CD8-positive, alpha-beta memory T cell (primary cell): Measurements from ENCODE around the gene IFI44. TPM values are rescaled to one million over a fixed set of nuclear protein-coding genes. Genes with fewer than 3 reads are reported as not detected.

ENCODE experiments used
- CTCF ChIA-PET: fragments of 350-600 bp; sonication (Branson Sonifier 250); formaldehyde crosslinking; loops from one replicate; lab custom pipeline; 2021; ENCODE audit warnings: antibody characterized with exemption; lab: Charles Lee
- POLR2A ChIA-PET: fragments of 350-600 bp; sonication (Branson Sonifier 250); formaldehyde crosslinking; loops from one replicate; lab custom pipeline; 2021; ENCODE audit warnings: antibody characterized with exemption; lab: Charles Lee
- DNase-seq, 5 donors: peaks; one replicate each; pipeline versions ENCODE4 v3.0.0 to v3.0.0-alpha.2; 2020 to 2022; ENCODE audit warnings: mixed read lengths in 1 of 5
- H3K27ac ChIP-seq: one replicate; pipeline ENCODE4 v1.7.0; 2013; ENCODE audit warnings: low read depth, mild to moderate bottlenecking, low read length, moderate library complexity
- H3K27me3 ChIP-seq: 2 replicates; pipeline ENCODE4 v1.7.0; 2013; ENCODE audit warnings: low read length, mild to moderate bottlenecking; ENCODE audit not compliant: insufficient read depth, poor library complexity, severe bottlenecking
- H3K36me3 ChIP-seq: 2 replicates; pipeline ENCODE4 v1.7.0; 2013; ENCODE audit warnings: mild to moderate bottlenecking, low read length, moderate library complexity; ENCODE audit not compliant: insufficient read depth
- H3K4me1 ChIP-seq: 2 replicates; pipeline ENCODE4 v1.7.0; 2013; ENCODE audit warnings: mild to moderate bottlenecking, low read length, moderate library complexity; ENCODE audit not compliant: insufficient read depth
- H3K4me3 ChIP-seq: 2 replicates; pipeline ENCODE4 v1.7.0; 2013; ENCODE audit warnings: mild to moderate bottlenecking, low read length
- H3K9me3 ChIP-seq: 2 replicates; pipeline ENCODE4 v1.7.0; 2013; ENCODE audit warnings: mild to moderate bottlenecking, low read length
- H3K27ac Mint-ChIP-seq, 8 donors: one replicate each; pipeline ENCODE4 v1.8.0; 2020 to 2021; ENCODE audit warnings: mixed read lengths in 8 of 8, mild to moderate bottlenecking in 6 of 8, inconsistent platforms in 3 of 8, moderate library complexity in 3 of 8
- H3K27me3 Mint-ChIP-seq, 2 donors: one replicate each; pipeline ENCODE4 v1.8.0; 2020 to 2021; ENCODE audit warnings: mixed read lengths in 2 of 2, mild to moderate bottlenecking in 1 of 2, moderate library complexity in 1 of 2
- H3K36me3 Mint-ChIP-seq, 3 donors: one replicate each; pipeline ENCODE4 v1.8.0; 2020 to 2021; ENCODE audit warnings: mixed read lengths in 3 of 3, inconsistent platforms in 1 of 3, mild to moderate bottlenecking in 1 of 3
- H3K4me1 Mint-ChIP-seq, 3 donors: one replicate each; pipeline ENCODE4 v1.8.0; 2020 to 2021; ENCODE audit warnings: mixed read lengths in 3 of 3, inconsistent platforms in 1 of 3, mild to moderate bottlenecking in 1 of 3
- H3K4me3 Mint-ChIP-seq, 7 donors: one replicate each; pipeline ENCODE4 v1.8.0; 2020 to 2021; ENCODE audit warnings: mixed read lengths in 7 of 7, mild to moderate bottlenecking in 6 of 7, moderate library complexity in 4 of 7, inconsistent platforms in 2 of 7
- H3K9me3 Mint-ChIP-seq, 5 donors: one replicate each; pipeline ENCODE4 v1.8.0; 2020 to 2022; ENCODE audit warnings: mixed read lengths in 5 of 5, mild to moderate bottlenecking in 3 of 5, moderate library complexity in 2 of 5, inconsistent platforms in 1 of 5
- polyA plus RNA-seq: library from polyadenylated mRNA; unstranded; fragments of 300-500 nt; fragmentation: Illumina TruSeq; gene quantifications from one replicate; pipeline ENCODE4 v1.2.3, GENCODE V29; 2021
- total RNA-seq, 2 experiments: library from RNA; stranded (reverse); gene quantifications; one replicate each; pipeline ENCODE4 v1.2.3, GENCODE V29; 2021

The IFI44 gene
- total and polyA plus RNA-seq, 3 experiments from 2014 or later, result 6.6 to 29.8 (median 7.6) TPM

DNA sequence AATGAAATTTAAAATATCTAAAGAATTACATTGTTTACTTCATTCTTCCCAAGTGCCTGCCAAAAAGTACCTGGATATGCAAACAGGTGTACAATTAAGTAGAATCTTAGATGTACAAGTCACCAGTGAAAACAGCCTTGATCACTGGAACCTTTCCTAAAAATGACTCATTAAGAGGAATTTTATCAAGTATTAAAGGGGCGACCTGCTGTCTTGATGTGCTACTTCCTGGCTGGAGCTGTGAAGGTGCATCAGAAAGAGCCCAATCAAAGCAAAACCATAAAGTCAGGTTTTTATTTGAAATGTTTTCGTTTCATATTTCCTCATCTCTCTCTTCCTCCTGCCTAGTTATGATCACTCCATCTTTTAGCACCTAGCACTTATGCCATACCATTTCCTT is 33.4 kb downstream of the IFI44 start:
- Histone ChIP-seq H3K9me3 (no peaks in the 10 kb centered on the region), H3K27ac (no peak overlapping the region), H3K27me3 (no peaks in the 10 kb centered on the region), H3K4me1 (no peaks in the 10 kb centered on the region), H3K36me3 (no peaks in the 10 kb centered on the region), H3K4me3 (no peak overlapping the region)
- H3K4me1 Mint-ChIP-seq, result peaks cover 0 to 2% (median 0%) of the 10 kb centered on the region in 3 donors
- CTCF ChIA-PET, result interaction anchor here (0.9 to 1.0 kb wide), 2 partner anchors 18 to 66 kb away, joined by 3 to 5 read pairs; no protein-coding TSS in a partner anchor
- no peak for DNase-seq
- H3K27ac Mint-ChIP-seq, result no peak overlapping the region
- POLR2A ChIA-PET, result no interaction called here
- H3K4me3 Mint-ChIP-seq, result no peak overlapping the region
- H3K27me3 Mint-ChIP-seq, result peaks cover 6 to 11% of the 10 kb centered on the region in 2 donors
- H3K9me3 Mint-ChIP-seq, result no peaks in the 10 kb centered on the region
- H3K36me3 Mint-ChIP-seq, result no peaks in the 10 kb centered on the region

DNA sequence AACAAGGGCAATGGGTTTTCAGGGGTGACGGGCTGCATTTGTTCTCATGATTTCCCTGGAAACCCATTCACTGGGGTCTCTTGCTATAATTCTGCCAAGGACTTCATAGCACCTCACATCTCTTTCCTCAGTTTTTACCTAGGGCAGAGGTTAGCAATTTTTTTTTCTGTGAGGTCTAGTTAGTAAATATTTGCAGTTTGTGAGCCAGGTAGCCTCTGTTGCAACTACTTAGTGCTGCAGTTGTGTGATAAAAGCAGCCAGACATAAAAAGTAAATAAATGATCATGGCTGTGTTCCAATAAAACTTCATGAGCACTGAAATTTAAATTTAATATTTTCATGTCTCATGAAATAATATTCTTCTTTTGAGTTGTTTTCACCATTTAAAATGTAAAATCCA is 37.7 kb downstream of the IFI44 start:
- no peak overlapping the region for H3K4me3 ChIP-seq
- no peaks in the 10 kb centered on the region for H3K36me3 ChIP-seq
- H3K27me3 ChIP-seq, result no peaks in the 10 kb centered on the region
- Mint-ChIP-seq H3K27me3 (peaks cover 13 to 15% of the 10 kb centered on the region in 2 donors), H3K27ac (no peak overlapping the region), H3K4me1 (no peaks in the 10 kb centered on the region), H3K4me3 (no peak overlapping the region), H3K36me3 (no peaks in the 10 kb centered on the region), H3K9me3 (no peaks in the 10 kb centered on the region)
- no peaks in the 10 kb centered on the region for H3K4me1 ChIP-seq
- no peak for DNase-seq
- no peaks in the 10 kb centered on the region for H3K9me3 ChIP-seq
- H3K27ac ChIP-seq, result no peak overlapping the region
- ChIA-PET CTCF (no interaction called here), POLR2A (no interaction called here)

DNA sequence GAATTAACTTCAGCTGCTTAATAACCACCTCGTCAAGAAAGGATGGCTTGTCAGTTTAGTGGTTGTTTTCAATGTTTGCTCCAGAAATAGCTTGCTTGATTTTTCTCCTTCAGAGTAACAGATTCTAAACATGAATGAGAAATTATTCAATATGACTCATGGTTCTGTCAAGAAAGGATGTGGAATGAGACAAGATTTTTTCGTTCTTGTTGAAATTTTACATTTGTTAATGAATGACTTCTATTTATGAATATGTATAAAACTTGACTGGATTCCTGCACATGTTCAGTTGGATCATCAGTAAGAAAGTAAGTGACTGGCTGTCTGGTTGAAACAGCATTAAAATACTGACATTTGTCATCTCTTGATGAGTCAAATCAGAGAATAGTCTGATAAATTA is 38.3 kb downstream of the IFI44 start:
- Histone ChIP-seq H3K4me1 (no peaks in the 10 kb centered on the region), H3K4me3 (no peak overlapping the region), H3K27ac (no peak overlapping the region), H3K9me3 (no peaks in the 10 kb centered on the region), H3K36me3 (no peaks in the 10 kb centered on the region), H3K27me3 (no peaks in the 10 kb centered on the region)
- Mint-ChIP-seq H3K4me3 (no peak overlapping the region), H3K27me3 (peaks cover 12 to 15% of the 10 kb centered on the region in 2 donors), H3K27ac (no peak overlapping the region), H3K9me3 (no peaks in the 10 kb centered on the region), H3K4me1 (no peaks in the 10 kb centered on the region), H3K36me3 (no peaks in the 10 kb centered on the region)
- ChIA-PET POLR2A (no interaction called here), CTCF (no interaction called here)
- DNase-seq, result no peak

DNA sequence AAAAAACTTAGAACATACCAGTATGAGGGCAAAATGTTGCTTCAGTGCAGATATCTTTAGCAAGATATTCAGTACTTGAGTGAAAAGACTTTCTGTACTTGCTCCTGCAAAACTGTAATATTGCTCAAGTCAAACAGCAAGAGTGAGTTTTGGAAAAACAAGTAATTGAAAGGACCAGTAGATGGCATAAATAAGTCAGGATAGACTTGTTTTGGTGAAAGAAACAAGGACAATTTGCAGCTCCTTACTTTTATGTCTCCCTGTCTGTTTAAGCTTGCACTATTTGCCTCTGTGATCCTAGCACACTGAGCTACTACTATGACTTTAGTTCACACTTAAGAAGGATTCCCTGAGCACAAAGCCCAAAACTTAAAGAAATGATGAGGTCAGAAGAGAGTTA is 39.1 kb downstream of the IFI44 start:
- Histone ChIP-seq H3K36me3 (no peaks in the 10 kb centered on the region), H3K4me3 (no peak overlapping the region), H3K9me3 (no peaks in the 10 kb centered on the region), H3K4me1 (no peaks in the 10 kb centered on the region), H3K27me3 (no peaks in the 10 kb centered on the region), H3K27ac (no peak overlapping the region)
- Mint-ChIP-seq H3K4me1 (no peaks in the 10 kb centered on the region), H3K36me3 (no peaks in the 10 kb centered on the region), H3K4me3 (no peak overlapping the region), H3K9me3 (no peaks in the 10 kb centered on the region), H3K27ac (no peak overlapping the region), H3K27me3 (peaks cover 12 to 15% of the 10 kb centered on the region in 2 donors)
- DNase-seq, result no peak
- ChIA-PET POLR2A (no interaction called here), CTCF (no interaction called here)

DNA sequence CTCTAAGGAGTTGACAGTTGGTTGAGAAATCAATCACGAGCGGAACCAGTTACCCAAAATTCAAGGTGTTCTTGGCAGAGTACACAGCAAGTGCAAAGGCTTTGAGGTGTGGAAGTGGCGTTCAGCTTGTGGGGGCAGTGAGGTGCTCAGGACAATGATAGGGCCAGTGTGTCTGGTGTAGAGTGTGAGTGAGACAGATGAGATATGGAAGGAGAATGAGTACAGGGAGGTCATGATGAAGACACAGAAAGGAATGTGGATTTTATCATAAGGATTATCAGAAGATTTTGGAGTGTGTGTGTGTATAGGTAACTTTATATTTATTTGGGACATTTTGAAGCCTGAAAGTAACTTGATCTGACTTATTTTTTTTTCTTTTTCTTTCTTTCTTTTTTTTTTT is 40.9 kb downstream of the IFI44 start:
- no peaks in the 10 kb centered on the region for H3K27me3 ChIP-seq
- H3K36me3 ChIP-seq, result no peaks in the 10 kb centered on the region
- H3K4me3 ChIP-seq, result no peak overlapping the region
- no peaks in the 10 kb centered on the region for H3K36me3 Mint-ChIP-seq
- no peaks in the 10 kb centered on the region for H3K4me1 Mint-ChIP-seq
- ChIA-PET CTCF (no interaction called here), POLR2A (no interaction called here)
- H3K4me1 ChIP-seq, result no peaks in the 10 kb centered on the region
- peaks cover 9 to 15% of the 10 kb centered on the region in 2 donors for H3K27me3 Mint-ChIP-seq
- no peaks in the 10 kb centered on the region for H3K9me3 Mint-ChIP-seq
- no peak overlapping the region for H3K27ac ChIP-seq
- no peaks in the 10 kb centered on the region for H3K9me3 ChIP-seq
- no peak for DNase-seq
- H3K4me3 Mint-ChIP-seq, result no peak overlapping the region
- no peak overlapping the region for H3K27ac Mint-ChIP-seq

DNA sequence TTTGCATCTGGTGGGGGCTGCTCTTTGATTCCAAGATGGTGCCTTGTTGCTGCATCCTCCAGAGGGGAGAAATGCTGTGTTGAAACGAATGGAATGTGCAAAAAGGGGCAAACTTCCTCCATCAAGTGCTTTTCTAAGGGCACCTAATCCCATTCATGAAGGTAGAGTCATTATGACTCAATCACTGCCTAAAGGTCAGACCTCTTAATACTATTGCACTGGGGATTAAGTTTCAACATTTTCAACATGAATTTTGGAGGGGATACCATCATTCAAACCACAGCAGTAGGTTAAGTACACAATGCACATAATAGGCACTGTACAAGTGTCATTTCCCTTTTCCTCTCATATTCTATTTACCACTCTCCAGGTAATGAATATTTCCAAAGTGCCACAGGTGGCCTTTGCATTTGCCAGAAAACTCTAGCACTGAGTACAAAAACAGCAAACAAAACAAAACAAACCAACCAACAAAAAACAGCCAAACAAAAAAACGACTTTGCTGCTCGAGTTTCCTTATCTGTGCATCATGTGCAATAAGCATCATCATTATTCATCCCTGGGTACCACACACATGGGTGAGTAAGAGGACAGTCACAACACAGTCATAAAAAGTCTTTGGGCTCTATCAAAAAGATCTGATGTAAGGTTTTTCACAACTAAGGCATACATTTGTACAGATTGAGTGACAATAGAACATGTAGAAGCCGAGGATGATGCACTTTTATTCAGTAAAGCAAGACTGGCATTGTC is 42.5 kb downstream of the IFI44 start:
- H3K4me1 Mint-ChIP-seq, result no peaks in the 10 kb centered on the region
- peaks cover 9 to 16% of the 10 kb centered on the region in 2 donors for H3K27me3 Mint-ChIP-seq

DNA sequence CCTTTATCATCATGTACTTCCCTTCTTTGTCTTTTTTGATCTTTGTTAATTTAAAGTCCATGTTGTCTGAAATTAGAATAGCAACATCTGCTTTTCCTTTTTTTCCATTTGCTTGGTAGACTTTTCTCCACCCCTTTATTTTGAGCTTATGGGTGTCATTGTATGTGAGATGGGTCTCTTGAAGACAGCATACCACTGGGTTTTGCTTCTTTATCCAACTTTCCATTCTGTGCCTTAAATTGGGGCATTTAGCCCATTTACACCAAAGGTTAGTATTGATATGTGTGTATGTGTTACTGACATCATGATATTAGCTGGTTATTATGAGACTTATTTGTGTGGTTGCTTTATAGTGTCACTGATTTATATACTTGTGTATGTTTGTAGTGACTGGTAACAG is 50.2 kb downstream of the IFI44 start:
- Histone ChIP-seq H3K9me3 (no peaks in the 10 kb centered on the region), H3K27me3 (no peaks in the 10 kb centered on the region), H3K4me3 (no peak overlapping the region), H3K27ac (no peak overlapping the region), H3K36me3 (no peaks in the 10 kb centered on the region), H3K4me1 (no peaks in the 10 kb centered on the region)
- Mint-ChIP-seq H3K4me1 (no peaks in the 10 kb centered on the region), H3K36me3 (peaks cover 0 to 6% (median 3%) of the 10 kb centered on the region in 3 donors), H3K27ac (no peak overlapping the region), H3K4me3 (no peak overlapping the region), H3K9me3 (peaks cover 13 to 23% (median 16%) of the 10 kb centered on the region in 5 donors), H3K27me3 (peaks cover 9 to 25% of the 10 kb centered on the region in 2 donors)
- DNase-seq, result no peak
- POLR2A ChIA-PET, result no interaction called here
- CTCF ChIA-PET, result no interaction called here

More for the DNA sequence above, 42.5 kb downstream of the IFI44 start:
- Histone ChIP-seq H3K9me3 (no peaks in the 10 kb centered on the region), H3K27me3 (no peaks in the 10 kb centered on the region), H3K4me3 (no peak overlapping the region), H3K4me1 (no peaks in the 10 kb centered on the region), H3K27ac (no peak overlapping the region), H3K36me3 (no peaks in the 10 kb centered on the region)
- no peaks in the 10 kb centered on the region for H3K36me3 Mint-ChIP-seq
- no peak overlapping the region for H3K4me3 Mint-ChIP-seq
- H3K9me3 Mint-ChIP-seq, result peaks cover 0 to 4% (median 0%) of the 10 kb centered on the region in 5 donors
- CTCF ChIA-PET, result no interaction called here
- no peak for DNase-seq
- POLR2A ChIA-PET, result no interaction called here
- H3K27ac Mint-ChIP-seq, result no peak overlapping the region

DNA sequence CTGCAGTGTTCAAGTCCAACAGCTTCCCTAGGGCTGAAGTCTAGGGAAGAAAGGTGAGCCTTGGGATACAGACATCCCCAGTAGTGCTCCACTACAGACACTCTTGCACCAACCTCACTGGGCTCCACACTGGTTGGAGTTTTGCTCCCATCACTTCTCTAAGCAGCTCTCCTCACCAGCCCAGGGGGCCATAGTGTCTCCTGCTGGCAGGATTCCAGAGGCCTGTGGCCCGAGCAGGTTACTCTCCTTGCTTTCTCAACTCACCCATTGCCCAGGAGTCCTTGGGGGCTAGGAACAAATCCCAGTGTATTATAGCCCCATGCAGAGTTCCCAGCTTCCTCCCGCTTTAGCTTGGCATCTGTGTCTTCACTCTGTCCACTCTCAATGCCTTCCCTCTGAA is 52.8 kb downstream of the IFI44 start:
- ChIA-PET CTCF (no interaction called here), POLR2A (no interaction called here)
- Mint-ChIP-seq H3K27me3 (peaks cover 13 to 41% of the 10 kb centered on the region in 2 donors), H3K9me3 (peaks cover 11 to 19% (median 16%) of the 10 kb centered on the region in 5 donors), H3K27ac (no peak overlapping the region), H3K36me3 (peaks cover 0 to 6% (median 3%) of the 10 kb centered on the region in 3 donors), H3K4me1 (no peaks in the 10 kb centered on the region), H3K4me3 (no peak overlapping the region)
- no peaks in the 10 kb centered on the region for H3K4me1 ChIP-seq
- H3K4me3 ChIP-seq, result no peak overlapping the region
- no peaks in the 10 kb centered on the region for H3K9me3 ChIP-seq
- no peak overlapping the region for H3K27ac ChIP-seq
- DNase-seq, result no peak
- no peaks in the 10 kb centered on the region for H3K36me3 ChIP-seq
- no peaks in the 10 kb centered on the region for H3K27me3 ChIP-seq
